GM12864 (cell line): Measurements from ENCODE around the gene ETS2.

ENCODE experiments used
- DNase-seq: peaks from one replicate; pipeline ENCODE4 v3.0.0-alpha.2; 2011; ENCODE audit warnings: low read depth
- H3K4me3 ChIP-seq: 2 replicates; pipeline ENCODE4 v1.5.1; 2011; ENCODE audit warnings: mild to moderate bottlenecking, low read depth, low read length, control low read depth
- TF ChIP-seq, protein P1 (sequence below): IDR thresholded peaks from 2 replicates; pipeline ENCODE4 v1.5.1; 2011; ENCODE audit warnings: low read depth, mild to moderate bottlenecking, moderate library complexity, low read length, control low read depth, inconsistent platforms; ENCODE audit errors: missing control alignments

Gene ETS2

DNA sequence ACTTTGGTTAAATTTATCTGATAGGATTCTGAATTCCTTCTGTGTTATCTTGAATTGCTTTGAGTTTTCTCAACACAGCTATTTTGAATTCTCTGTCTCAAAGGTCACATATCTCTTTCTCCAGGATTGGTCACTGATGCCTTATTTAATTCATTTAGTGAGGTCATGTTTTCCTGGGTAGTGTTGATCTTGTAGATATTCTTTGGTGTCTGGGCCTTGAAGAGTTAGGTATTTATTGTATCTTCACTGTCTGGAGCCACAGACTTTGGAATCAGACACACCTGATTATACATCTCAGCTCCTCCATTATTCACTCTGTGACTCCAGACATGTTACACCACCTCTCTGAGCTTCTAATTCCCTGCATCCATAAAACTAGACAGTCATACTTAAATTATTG lies 34.2 kb upstream of the ETS2 start:
- TF ChIP-seq, protein P1, sequence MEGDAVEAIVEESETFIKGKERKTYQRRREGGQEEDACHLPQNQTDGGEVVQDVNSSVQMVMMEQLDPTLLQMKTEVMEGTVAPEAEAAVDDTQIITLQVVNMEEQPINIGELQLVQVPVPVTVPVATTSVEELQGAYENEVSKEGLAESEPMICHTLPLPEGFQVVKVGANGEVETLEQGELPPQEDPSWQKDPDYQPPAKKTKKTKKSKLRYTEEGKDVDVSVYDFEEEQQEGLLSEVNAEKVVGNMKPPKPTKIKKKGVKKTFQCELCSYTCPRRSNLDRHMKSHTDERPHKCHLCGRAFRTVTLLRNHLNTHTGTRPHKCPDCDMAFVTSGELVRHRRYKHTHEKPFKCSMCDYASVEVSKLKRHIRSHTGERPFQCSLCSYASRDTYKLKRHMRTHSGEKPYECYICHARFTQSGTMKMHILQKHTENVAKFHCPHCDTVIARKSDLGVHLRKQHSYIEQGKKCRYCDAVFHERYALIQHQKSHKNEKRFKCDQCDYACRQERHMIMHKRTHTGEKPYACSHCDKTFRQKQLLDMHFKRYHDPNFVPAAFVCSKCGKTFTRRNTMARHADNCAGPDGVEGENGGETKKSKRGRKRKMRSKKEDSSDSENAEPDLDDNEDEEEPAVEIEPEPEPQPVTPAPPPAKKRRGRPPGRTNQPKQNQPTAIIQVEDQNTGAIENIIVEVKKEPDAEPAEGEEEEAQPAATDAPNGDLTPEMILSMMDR: no peak
- no peak for DNase-seq
- H3K4me3 ChIP-seq: no peak overlapping the region

DNA sequence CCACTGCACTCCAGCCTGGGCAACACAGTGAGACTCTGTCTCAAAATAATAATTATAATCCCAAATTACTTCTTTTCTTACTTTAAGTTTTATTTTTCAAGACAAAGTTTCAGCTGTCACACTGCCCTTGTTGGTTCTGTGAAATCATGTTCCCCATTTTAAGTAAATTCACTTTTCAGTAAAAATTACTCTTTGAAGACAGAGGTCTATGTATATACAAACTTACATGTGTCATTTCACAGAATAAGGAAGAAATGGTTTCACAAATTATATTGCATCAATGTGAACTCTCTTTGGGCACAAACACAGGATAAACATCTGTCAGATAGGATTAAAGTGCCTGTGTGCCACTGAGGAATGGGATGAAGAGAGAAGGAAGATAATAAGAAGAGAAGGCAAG lies 33.1 kb upstream of the ETS2 start:
- DNase-seq: no peak
- H3K4me3 ChIP-seq: no peak overlapping the region
- TF ChIP-seq, protein P1: no peak

DNA sequence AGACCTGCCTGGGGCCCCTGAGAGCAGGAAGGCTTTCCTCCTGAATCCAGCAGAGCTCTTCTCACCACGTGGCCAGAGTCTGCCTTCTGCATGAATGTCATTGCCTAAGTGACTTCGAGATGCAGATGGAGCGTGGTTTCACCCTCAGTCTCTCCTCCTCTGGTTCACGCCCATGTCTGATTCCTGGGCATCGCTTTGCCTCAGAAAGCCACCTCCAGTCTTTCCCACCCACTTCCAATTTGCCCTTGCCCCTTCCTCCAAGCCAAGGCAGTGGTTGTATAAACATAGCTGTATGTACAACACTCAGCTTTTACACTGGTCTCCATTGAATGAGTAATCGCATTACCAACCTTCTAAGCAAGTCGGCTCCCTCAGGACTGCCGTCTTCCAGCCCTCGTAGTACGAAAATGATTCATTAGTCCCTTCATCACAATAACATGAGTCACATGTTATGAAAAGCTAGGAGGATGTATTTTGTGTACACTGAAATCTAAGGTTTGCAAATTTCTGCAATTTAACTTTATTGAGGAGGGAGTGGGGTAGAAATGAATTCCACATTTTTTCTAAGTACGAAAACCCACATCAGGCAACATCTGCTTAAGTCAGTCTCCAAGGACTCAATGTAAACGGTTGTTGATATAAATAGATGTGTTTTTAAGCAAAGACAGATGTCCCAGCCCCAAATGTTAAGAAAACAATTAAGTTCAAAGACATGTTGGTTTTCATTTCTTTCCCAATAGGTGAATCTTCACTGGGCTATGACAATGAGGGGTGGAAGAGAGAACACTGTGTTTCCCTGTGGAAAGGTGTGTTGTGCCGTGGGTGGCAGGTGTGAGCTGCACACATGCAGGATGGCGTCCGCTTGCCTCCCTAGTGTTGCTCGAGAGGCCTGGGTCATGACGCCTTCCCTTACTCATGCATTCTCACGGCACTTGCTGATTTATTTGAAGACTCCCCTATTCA lies 32.3 kb upstream of the ETS2 start:
- H3K4me3 ChIP-seq: no peak overlapping the region
- TF ChIP-seq, protein P1: no peak
- no peak for DNase-seq

- no peak overlapping the region for H3K4me3 ChIP-seq
- no peak for DNase-seq
- TF ChIP-seq, protein P1: no peak
Measured at GRCh38 chr21:38774152-38774551, 31.6 kb upstream of the ETS2 start.

GRCh38 chr21:38774586-38775285 lies 31.0 kb upstream of the ETS2 start:
- no peak overlapping the region for H3K4me3 ChIP-seq
- TF ChIP-seq, protein P1: no peak

GRCh38 chr21:38775733-38776132 lies 30.0 kb upstream of the ETS2 start:
- TF ChIP-seq, protein P1: no peak
- DNase-seq: no peak
- no peak overlapping the region for H3K4me3 ChIP-seq

More at GRCh38 chr21:38774586-38775285, 31.0 kb upstream of the ETS2 start:
- no peak for DNase-seq
